GM19328 (cell line): Measurements from ENCODE around the gene DISC1.
"Not testable (repeated sequence)": the region's sequence is repeated elsewhere in the genome, so short reads cannot be mapped to it uniquely, and the experiment has no call there.

Experiments
- ATAC-seq: cut with Tn5 transposase; IDR thresholded peaks from one replicate; pipeline ENCODE4 v1.9.1; 2021; ENCODE audit warnings: mild to moderate bottlenecking, moderate library complexity; ENCODE audit not compliant: unreplicated experiment

Gene DISC1

GRCh38 chr1:231605149-231606100 is 21.2 kb upstream of the DISC1 start:
- no peak for ATAC-seq

GRCh38 chr1:231606712-231607111 is 19.9 kb upstream of the DISC1 start:
- no peak for ATAC-seq

GRCh38 chr1:231610388-231610787 is 16.2 kb upstream of the DISC1 start:
- no peak for ATAC-seq

GRCh38 chr1:231611111-231611510 is 15.5 kb upstream of the DISC1 start:
- ATAC-seq, result no peak

- ATAC-seq, result no peak
These were observed 14.7 kb upstream of the DISC1 start for GRCh38 chr1:231611851-231612250.

- ATAC-seq, result peak; percentile 95
These were observed 14.0 kb upstream of the DISC1 start for GRCh38 chr1:231612393-231613089.

- ATAC-seq, result no peak
These were observed 12.9 kb upstream of the DISC1 start for GRCh38 chr1:231613419-231614349.

GRCh38 chr1:231616667-231617066 is 9.9 kb upstream of the DISC1 start:
- ATAC-seq, result no peak

- no peak for ATAC-seq
These were observed 7.9 kb upstream of the DISC1 start for GRCh38 chr1:231618609-231619256.

GRCh38 chr1:231619257-231619634 is 7.3 kb upstream of the DISC1 start:
- ATAC-seq, result no peak

GRCh38 chr1:231625042-231625441 is 1.5 kb upstream of the DISC1 start:
- ATAC-seq, result not testable (repeated sequence)

GRCh38 chr1:231625975-231626534 is 535 bp upstream of the DISC1 start:
- ATAC-seq, result no peak

GRCh38 chr1:231626951-231627614 is 493 bp downstream of the DISC1 start:
- ATAC-seq, result no peak

- ATAC-seq, result no peak
These were observed 1.8 kb downstream of the DISC1 start for GRCh38 chr1:231628207-231628876.

- no peak for ATAC-seq
These were observed 2.5 kb downstream of the DISC1 start for GRCh38 chr1:231629132-231629531.

GRCh38 chr1:231630558-231631205 is 4.1 kb downstream of the DISC1 start:
- no peak for ATAC-seq

- no peak for ATAC-seq
These were observed 5.1 kb downstream of the DISC1 start for GRCh38 chr1:231631717-231632116.

GRCh38 chr1:231632119-231632518 is 5.5 kb downstream of the DISC1 start:
- ATAC-seq, result no peak
